ENCODE measurements around the gene MCTP2.

DNA sequence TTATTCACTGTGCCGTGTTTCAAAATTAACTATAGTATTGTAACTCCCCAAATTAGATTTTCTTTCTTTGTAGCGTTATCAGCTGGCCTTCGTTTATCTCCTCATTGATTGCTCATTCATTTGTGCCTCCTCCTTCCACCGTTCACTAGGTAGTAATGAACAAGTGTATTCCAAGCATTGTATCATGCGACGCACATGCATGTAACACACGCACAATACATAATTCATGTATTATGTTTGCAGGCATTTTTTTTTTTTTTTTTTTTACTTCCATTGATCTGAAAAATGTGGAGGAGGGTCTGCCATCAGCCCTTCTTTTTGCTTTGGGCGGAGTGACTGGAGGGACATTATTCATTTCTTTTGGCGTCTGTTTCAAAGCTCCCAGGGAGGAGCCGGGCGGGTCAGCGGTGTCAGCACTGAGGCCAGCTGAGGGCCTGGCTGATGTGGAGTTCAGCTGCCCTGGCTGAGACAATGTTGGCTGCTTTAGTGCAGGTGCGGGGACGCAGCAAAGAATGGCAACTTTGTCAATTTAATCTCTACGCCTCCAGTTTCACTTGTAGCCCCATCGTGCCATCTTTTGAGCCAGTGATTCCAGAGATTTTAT is 107.0 kb downstream of the MCTP2 start:
- TF ChIP-seq, protein P1, sequence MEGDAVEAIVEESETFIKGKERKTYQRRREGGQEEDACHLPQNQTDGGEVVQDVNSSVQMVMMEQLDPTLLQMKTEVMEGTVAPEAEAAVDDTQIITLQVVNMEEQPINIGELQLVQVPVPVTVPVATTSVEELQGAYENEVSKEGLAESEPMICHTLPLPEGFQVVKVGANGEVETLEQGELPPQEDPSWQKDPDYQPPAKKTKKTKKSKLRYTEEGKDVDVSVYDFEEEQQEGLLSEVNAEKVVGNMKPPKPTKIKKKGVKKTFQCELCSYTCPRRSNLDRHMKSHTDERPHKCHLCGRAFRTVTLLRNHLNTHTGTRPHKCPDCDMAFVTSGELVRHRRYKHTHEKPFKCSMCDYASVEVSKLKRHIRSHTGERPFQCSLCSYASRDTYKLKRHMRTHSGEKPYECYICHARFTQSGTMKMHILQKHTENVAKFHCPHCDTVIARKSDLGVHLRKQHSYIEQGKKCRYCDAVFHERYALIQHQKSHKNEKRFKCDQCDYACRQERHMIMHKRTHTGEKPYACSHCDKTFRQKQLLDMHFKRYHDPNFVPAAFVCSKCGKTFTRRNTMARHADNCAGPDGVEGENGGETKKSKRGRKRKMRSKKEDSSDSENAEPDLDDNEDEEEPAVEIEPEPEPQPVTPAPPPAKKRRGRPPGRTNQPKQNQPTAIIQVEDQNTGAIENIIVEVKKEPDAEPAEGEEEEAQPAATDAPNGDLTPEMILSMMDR (IDR thresholded peaks at IDR 0.05; ENCODE audit: poor library complexity): no peak
- TF ChIP-seq EZH2 (IDR thresholded peaks at IDR 0.05; ENCODE audit: borderline replicate concordance): no peak
